Astrocyte of the cerebellum (primary cell): ENCODE measurements around the gene SRP72.
A peak's percentile ranks its signal among the peaks of the same experiment; 100 is the strongest.
"Not testable (repeated sequence)": the region's sequence is repeated elsewhere in the genome, so short reads cannot be mapped to it uniquely, and the experiment has no call there.

Source experiments
- DNase-seq: peaks from one replicate; pipeline ENCODE4 v3.0.0-alpha.2; 2011; ENCODE audit warnings: low read depth
- H3K4me3 ChIP-seq: 2 replicates; pipeline ENCODE4 v1.5.1; 2011; ENCODE audit warnings: mild to moderate bottlenecking, low read depth, low read length, moderate library complexity
- in situ Hi-C: cut with HindIII; loops from 2 replicates; pipeline ENCODE4 v1.10.0; 2017; ENCODE audit warnings: low sequenced_read_pairs
- TF ChIP-seq, protein P1 (sequence below): IDR thresholded peaks from 2 replicates; pipeline ENCODE4 v1.5.1; 2012; ENCODE audit warnings: low read length, low read depth, moderate library complexity, mild to moderate bottlenecking; ENCODE audit errors: missing control alignments

Gene SRP72

GRCh38 chr4:56463711-56464110 lies 3.7 kb upstream of the SRP72 start:
- DNase-seq = no peak
- H3K4me3 ChIP-seq = no peak overlapping the region
- in situ Hi-C loops = no loop called here
- TF ChIP-seq, protein P1, sequence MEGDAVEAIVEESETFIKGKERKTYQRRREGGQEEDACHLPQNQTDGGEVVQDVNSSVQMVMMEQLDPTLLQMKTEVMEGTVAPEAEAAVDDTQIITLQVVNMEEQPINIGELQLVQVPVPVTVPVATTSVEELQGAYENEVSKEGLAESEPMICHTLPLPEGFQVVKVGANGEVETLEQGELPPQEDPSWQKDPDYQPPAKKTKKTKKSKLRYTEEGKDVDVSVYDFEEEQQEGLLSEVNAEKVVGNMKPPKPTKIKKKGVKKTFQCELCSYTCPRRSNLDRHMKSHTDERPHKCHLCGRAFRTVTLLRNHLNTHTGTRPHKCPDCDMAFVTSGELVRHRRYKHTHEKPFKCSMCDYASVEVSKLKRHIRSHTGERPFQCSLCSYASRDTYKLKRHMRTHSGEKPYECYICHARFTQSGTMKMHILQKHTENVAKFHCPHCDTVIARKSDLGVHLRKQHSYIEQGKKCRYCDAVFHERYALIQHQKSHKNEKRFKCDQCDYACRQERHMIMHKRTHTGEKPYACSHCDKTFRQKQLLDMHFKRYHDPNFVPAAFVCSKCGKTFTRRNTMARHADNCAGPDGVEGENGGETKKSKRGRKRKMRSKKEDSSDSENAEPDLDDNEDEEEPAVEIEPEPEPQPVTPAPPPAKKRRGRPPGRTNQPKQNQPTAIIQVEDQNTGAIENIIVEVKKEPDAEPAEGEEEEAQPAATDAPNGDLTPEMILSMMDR = no peak

GRCh38 chr4:56464581-56464980 lies 2.8 kb upstream of the SRP72 start:
- TF ChIP-seq, protein P1 = no peak
- DNase-seq = no peak
- no peak overlapping the region for H3K4me3 ChIP-seq
- in situ Hi-C loops = no loop called here

DNA sequence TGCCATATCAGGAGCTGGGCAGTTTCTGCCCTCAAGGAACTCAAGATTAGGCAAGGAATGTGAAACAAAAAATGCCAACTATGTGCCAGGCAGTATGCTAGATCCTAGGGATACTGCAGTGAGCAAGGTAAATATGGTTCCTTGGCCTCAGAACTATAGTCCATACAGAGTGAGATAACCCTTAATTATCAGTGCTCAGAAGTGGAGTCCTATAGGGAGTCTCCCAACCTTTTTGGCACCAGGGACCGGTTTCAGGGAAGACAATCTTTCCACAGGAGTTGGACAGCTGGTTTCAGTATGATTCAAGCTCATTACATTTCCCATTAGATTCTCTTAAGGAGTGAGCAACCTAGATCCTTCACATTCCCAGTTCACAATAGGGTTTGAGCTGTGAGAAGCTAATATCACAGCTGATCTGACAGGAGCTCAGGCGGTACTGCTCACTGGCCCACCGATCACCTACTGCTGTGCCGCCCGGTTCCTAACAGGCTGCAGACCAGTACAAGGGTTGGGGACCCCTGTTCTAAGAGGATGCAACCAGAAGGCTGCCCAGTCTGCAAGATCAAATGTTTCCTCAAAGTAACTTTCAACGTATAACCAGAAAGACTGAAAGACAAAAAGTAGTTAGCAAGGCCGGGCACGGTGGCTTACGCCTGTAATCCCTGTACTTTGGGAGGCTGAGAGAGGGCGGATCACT lies 1.7 kb upstream of the SRP72 start:
- in situ Hi-C loops = no loop called here
- no peak for DNase-seq
- TF ChIP-seq, protein P1 = no peak
- peak overlapping the region; percentile 97 for H3K4me3 ChIP-seq

GRCh38 chr4:56466296-56466761 lies 1.1 kb upstream of the SRP72 start:
- peak overlapping the region; percentile 97 for H3K4me3 ChIP-seq
- DNase-seq, in situ Hi-C loops: not testable (repeated sequence)

GRCh38 chr4:56466910-56467283 lies 520 bp upstream of the SRP72 start:
- in situ Hi-C loops = no loop called here
- no peak for DNase-seq
- peak overlapping the region; percentile 97 for H3K4me3 ChIP-seq
- TF ChIP-seq, protein P1 = no peak

GRCh38 chr4:56468097-56468422 lies 643 bp downstream of the SRP72 start:
- in situ Hi-C loops = no loop called here
- H3K4me3 ChIP-seq = peak overlapping the region; percentile 97
- TF ChIP-seq, protein P1 = no peak
- DNase-seq = peak; percentile 13

GRCh38 chr4:56469489-56470210 lies 2.2 kb downstream of the SRP72 start:
- no peak for DNase-seq
- no peak overlapping the region for H3K4me3 ChIP-seq
- in situ Hi-C loops = no loop called here
- TF ChIP-seq, protein P1 = no peak
